Right ventricle myocardium inferior (tissue), 1 donor: Measurements from ENCODE around the gene TENT5C. TPM values are rescaled to one million over a fixed set of nuclear protein-coding genes. Genes with fewer than 3 reads are reported as not detected.

Experiments used
- ATAC-seq: fragments of 200-7000 bp; cut with Tn5 transposase; one replicate; pipeline ENCODE4 v1.9.1; 2020; ENCODE audit warnings: mild to moderate bottlenecking, moderate library complexity
- DNase-seq: peaks from one replicate; pipeline ENCODE4 v3.0.0; 2021; ENCODE audit errors: missing footprints
- intact Hi-C: fragments of 100-400 bp; cut with DNase I; formaldehyde crosslinking; loops from one replicate; pipeline ENCODE4 v1.11.0; 2022
- total RNA-seq: library from RNA; stranded (reverse); fragmentation: NEBNext Ultra II Directional; extraction: Animal tissue kit (Norgen Biotek cat#: 25700); gene quantifications from one replicate; pipeline ENCODE4 v1.2.1, GENCODE V29; 2021
- donor health status: DM: no; HTN: yes; CAD: no; lungs with severe emphysema.

The TENT5C gene
- total RNA-seq, 1 donor from 2014 or later = 18.7 TPM

DNA sequence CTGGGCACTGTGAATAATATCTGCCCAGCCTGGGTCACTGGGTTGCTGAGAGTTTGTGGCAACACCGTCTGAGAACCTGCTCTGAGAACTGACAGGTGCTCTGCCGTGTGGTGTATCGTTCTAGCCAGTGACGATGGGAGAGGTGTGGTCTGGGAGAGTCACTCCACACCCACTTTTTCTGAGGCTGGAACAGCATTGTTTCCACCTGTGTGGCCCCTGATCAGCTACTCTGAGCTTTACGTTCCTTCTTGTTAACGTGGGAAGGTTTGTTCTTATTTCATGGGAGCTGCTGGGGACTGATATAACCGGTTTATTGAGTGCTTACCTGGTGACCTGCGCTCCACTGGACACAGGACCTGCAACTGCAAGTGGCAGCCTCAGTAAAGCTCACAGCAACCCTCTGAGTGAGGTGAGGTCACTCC is 34.8 kb upstream of the TENT5C start:
- intact Hi-C loops = no loop called here
- ATAC-seq = no peak

DNA sequence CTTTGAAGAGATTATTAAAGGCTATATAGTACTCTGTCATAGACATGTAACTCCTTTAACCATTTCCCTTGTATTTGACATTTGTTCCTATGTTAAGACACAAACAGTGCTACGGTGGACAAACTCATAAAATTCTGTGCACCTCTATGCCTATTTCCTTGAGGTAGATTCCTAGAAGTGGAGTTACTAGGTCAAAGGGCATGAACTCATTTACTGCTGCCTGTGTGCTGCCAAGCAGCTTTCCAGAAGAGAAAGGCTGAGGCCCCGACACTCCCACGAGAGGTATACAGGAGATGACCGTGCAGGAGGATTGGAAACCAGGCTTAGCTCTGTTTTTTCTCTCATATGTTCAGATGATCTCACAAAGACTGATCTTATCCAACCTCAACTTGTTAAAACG is 34.4 kb upstream of the TENT5C start:
- intact Hi-C loops = no loop called here
- no peak for DNase-seq
- no peak for ATAC-seq

More for the DNA sequence above, 34.8 kb upstream of the TENT5C start:
- DNase-seq = no peak

DNA sequence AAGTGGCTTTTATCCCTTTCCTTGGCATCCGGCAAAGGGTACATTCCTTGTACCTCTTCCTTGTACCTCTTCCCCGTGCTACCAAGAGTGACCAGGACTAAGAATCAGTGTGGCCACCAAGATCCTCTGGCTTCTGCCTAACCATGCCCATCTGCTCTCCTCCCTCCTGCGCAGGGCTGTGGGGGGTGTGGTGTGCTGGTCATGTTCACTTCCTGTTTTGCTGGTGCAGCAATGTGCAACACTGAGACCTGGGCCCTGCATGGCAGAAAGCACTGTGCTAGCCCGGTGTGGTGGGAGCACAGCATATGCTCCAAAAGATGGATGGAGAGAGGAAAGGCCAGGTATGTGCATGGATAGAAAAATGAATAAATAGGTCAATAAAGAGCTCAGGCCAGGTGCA is 33.3 kb upstream of the TENT5C start:
- intact Hi-C loops = no loop called here
- ATAC-seq = no peak
- no peak for DNase-seq

DNA sequence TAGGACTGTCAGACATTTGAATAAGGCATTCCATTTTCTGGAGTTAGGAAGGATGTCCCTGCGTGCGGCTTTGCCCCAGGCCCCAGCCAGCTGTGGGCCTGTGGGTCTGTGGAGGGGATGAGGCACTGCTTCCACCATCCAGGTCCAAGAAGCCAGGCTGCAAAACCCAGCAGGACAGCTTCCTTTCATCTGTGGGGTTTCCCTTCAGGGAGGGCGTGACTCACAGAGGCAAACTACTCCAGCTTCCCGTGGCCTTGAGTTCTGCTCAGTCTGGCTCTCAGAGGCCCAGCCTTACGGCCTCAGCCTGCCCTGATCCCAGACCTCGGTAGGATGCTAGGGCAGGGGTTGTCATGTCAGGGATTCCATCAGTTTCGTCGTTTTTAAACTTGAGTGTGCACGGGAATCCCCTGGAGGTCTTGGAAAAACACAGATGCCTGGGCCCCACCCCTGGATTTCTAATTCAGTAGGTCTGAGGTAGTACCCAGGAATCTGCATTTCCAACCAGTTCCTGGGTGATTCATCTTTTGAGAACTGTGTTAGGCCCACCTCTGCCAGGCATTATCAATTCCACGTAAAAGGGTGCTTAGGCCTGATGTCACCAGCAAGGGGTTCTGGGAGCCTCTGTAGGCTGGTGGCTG is 32.3 kb upstream of the TENT5C start:
- DNase-seq (no peak), ATAC-seq (no peak)
- intact Hi-C loops = no loop called here

DNA sequence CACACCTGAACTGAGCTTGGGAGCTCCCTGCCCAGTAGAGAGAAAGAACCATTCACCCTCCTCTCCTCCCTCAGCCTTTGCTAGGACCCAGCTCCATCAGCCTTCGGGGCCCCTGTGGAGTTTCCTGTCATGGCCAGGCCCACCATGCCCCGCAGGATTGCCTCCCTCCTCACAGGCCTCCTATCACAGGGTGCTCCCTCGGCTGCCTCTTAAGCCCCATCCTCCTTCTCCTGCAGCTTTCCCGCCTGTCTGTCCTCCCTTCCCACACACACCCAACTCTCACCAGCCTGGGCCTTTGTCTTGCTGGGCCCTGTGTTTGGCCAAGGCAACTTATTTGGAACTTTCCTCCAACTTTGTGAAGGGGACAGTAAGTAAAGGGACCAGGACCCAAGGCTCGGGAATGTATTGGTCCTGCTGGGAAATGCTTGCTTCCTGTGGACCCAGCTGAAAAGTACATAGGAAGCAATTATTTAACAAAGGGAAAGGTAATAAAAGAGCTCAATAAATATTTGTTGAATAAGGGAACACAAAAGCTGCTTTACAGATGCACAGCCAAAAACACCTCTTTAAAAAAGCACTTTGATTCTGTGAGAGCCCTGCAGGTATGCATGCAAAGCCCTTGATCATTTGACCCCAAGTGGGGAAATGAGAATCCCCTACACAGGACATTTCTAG is 31.6 kb upstream of the TENT5C start:
- no peak for ATAC-seq
- no peak for DNase-seq
- intact Hi-C loops = no loop called here

DNA sequence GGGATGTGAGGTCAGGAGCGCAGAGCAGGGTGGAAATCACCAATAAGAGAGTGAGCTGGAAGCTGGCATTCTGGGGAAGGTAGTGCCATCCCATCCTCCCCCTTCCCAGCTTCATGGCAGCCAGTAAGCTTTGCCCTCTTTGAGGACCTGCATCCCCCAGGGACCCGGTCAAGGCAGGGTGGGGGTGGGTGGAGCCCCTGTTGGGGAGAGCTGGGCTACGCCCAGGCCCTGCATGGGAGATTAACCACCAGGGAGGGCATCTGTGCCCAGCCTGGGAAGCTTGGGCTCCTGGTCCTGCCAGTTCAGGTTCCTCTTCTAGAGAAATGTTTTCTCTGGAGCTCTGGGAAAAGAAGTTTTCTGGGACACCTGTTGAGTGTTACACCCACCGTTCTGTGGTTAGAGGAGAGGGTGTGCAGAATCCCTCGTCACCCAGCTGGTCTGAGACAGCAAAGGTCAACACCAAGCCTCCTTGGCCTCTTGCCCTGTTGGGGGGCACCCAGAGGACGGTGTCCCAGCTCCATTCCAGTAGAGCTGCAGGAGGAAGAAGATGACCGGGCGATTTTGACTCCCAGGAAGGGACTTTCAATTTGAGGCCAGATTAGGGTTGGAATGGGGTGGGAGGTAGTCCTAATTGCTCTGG is 30.1 kb upstream of the TENT5C start:
- ATAC-seq = no peak
- intact Hi-C loops = no loop called here
- DNase-seq = no peak

DNA sequence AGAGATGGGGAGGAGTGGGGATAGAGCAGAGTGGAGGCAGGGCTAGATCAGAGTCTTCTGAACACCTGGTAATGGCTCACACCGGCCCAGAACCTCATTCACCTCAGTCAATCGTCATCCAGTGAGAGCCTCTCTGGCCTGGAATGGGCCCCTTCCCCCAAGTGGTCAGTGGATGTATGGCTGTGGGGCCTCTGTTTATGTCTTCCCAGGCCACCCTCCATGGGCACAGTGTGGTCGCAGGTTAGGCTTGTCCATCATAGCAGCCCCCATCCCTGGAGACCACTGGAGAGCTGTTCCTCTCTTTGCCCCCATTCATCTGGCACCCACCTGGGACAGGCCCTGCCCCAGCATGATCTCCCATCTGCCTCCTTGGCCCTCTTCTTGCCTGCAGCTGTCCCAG is 29.6 kb upstream of the TENT5C start:
- DNase-seq (no peak), ATAC-seq (no peak)
- intact Hi-C loops = no loop called here

DNA sequence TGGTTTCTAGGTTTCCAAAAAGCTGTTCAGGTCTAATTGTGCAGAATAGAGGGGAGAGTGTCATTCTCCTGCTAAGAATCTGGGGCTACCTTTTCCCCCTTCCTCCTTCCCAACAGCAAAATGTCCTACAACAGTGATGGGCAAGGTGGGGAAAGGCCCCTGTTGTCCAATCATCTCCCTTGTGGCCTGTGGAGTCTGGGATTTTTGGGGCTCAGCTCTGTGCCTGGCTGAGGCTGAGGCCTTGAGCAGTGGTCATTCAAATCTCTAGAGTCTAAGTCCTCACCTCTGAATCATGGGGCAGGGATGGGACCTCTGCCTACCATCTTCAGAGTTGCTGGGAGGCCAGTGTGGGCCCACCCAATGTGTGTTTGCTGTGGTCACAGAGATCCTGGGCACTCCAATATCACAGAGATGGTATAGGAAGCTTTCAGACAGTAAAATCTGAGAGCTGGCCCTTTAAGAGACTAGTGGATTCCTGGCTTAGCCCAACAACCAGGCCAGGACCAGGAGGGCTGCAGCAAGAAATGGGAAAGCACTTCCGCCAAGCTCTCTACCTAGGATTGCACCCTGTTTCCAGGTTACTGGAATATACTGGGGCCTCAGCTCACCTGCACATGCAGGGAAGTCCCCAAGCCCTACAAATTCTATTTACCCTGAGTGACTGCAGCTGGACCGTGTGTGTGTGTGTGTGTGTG is 28.5 kb upstream of the TENT5C start:
- ATAC-seq (no peak), DNase-seq (no peak)
- intact Hi-C loops = no loop called here

DNA sequence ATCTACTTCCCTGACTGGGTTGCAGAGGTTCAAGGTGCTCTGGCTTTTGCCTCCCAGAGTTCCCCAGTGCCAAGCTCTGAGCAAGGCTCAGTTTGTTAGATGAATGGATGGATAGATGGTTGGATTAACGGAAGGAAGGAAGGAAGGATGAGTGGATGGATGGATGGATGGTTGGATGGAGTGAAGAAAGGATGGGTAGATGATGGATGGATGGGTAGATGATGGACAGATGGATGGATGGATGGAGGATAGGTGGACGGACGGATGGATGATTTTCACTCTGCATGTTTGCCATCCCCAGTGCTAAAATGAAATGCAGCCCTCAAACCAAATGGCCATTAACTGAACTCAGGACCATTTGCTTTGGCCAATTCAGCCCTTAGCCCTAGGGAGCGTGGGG is 27.4 kb upstream of the TENT5C start:
- intact Hi-C loops = no loop called here
- DNase-seq (no peak), ATAC-seq (no peak)

DNA sequence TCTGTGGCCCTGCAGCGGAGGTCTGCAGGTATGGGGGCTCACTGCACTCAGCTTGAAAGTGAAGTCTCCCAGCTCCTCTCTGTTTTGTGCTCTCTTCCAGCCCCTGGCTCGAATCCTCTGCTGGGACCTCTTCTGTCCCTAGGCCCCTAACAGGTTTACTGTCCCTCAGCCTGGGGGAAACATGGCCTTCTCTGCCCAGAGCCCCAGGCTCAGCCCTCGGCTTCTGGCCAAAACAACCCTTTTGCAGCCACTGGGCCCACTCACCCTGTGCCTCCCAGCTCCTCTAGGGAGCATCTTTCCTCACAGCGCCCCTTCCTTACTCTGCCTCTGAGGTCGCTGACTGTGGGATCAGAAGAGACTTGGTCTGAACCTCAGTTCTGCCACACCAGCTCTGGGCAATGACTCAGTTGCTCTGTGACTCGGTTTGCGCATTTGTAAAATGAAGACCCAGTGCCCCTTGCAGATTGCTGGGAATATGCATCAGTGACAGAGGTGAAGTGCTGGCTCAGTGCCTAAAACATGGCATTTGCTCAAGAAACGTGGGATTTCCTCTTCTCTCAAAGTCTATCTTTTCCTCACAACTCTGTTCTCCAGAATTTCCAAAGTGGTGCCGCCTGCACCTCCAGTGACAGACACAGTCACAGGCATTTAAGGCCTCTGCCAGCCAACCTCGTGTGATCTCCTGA is 26.5 kb upstream of the TENT5C start:
- DNase-seq (no peak), ATAC-seq (no peak)
- intact Hi-C loops = no loop called here

DNA sequence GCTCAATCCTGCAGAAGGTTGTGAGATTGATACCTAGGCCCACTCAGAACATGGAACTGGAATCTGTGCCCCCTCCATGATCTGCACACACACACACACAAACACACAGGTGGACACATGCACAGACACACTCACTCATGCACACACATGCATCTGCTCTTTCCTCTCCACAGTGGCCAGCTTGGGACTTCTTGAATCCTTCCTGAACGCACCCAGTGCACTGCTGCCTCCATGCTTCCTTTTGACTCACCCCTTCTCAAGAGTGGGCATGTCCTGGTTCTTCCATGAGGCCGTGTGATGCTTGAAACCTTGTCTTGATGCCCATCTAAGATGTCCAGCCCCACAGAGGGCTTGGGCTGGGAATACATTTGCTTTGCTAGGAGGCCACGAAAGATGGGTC is 25.4 kb upstream of the TENT5C start:
- ATAC-seq (no peak), DNase-seq (no peak)
- intact Hi-C loops = no loop called here

DNA sequence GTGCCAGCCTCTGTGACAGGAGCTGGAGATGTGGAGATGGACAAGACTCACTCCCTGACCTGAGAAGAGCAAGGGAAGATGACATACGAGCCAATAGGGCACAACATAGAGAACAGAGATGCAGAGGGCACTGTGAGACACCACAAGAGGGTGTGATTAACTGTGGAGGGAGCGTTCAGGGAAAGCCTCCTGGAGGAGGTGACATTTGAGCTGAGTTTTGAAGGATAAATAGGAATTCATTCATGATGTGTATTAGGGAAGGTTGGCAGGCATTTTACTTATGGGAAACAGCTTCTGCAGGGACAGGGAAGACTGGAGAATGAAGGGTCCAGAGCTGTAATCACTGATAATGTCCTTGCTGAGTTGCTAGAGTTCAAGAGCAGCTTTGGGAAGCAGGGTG is 25.0 kb upstream of the TENT5C start:
- intact Hi-C loops = no loop called here
- ATAC-seq (no peak), DNase-seq (no peak)

DNA sequence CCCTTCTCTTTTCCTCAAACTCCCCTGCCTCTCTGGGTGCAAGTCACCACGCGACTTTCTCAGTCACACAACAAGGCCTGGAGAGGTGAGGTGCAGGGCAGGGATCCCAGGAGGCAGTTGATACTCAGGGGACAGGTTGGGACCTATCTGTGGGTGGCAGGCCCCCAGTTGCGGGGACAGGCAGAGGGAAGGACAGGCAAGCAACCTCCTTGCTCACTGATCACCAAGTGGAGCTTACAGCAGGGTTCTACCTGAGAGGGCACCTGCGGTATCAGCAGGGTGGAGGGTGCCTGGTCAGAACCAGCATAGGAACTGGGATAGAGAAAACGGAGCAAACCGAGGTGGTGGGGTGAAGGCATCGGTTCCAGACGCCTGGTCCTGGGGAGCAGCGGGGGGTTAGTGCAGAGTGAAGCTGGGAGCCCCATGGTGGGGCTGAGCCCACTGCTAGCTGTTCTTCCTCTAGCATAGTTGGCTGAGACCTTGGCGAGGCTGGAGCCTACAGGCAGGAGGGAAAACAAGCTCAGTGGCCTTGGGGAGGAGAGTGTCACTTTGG is 24.4 kb upstream of the TENT5C start:
- intact Hi-C loops = no loop called here
- DNase-seq = no peak
- no peak for ATAC-seq

DNA sequence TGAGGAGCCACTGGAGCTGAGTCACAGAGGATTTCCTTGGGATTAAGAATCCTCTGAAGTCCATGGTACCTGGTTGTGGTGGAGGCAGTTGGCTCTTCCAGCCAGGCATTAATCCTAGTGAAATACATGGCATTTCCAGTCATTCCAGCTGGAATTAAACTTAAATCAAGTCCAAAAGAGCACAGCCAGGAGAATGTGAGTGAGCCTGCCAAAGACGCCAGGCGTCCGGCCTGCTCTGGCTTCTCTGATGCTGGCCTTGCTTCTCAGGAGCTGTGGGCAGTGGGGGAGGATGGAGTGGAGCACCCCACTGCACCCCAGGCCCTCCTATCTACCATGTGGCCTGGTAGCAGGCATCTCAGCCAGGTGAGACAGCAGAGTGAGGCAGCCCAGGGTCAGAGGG is 23.4 kb upstream of the TENT5C start:
- intact Hi-C loops = no loop called here
- DNase-seq (no peak), ATAC-seq (no peak)

DNA sequence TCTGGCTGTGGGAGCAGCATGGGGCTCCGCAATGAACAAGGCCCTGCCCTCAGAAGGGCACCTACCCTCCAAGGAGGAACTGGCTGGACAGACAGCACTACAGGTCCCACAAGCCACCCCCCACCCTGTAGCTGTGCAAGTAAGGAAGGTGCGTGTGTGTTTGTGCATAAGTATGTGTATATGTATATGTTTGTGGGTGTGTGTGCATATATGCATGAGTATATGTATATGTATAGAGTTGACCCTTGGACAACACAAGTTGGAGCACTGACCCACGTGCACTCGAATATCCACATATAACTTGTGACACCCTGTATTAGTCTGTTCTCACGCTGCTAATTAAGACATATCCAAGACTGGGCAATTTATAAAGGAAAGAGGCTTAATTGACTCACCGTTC is 22.6 kb upstream of the TENT5C start:
- intact Hi-C loops = no loop called here
- no peak for DNase-seq
- no peak for ATAC-seq

DNA sequence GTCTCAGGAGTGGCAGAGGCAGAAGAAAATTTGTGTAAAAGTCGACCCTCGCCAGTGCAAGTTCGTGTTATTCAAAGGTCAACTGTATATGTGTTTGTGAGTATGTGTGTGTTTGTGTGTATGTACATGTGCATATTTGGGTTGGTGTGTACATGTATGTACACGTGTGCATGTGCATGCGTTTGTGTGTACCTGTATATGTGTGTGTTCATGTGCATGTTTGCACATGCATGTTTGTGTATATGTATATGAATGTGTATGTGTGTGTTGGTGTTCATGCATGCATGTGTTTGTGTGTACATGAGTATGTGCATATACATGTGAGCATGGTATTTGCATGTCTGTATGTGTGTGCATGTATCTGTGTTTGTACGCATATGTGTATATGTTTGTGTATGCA is 21.7 kb upstream of the TENT5C start:
- intact Hi-C loops = no loop called here
- DNase-seq (no peak), ATAC-seq (no peak)

DNA sequence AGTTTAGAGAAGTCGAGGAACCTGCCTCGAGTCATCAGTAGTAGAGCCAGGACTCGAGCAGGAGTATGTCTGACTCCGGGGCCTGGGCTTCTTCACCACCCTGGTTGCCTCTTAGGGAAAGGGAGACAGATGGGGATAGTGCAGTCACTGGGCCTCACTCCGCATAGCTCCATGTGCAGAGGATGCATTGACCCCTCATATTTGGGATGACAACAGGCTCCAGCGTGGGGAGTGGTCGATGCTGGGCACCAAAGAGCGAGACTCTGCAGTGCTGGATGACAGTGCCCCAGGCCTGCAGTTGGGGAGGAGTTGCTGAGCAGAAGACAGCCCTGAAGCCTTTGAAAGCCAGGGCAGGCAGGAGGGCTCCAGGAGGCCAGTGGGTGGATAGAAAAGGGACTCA is 20.8 kb upstream of the TENT5C start:
- no peak for ATAC-seq
- intact Hi-C loops = no loop called here

DNA sequence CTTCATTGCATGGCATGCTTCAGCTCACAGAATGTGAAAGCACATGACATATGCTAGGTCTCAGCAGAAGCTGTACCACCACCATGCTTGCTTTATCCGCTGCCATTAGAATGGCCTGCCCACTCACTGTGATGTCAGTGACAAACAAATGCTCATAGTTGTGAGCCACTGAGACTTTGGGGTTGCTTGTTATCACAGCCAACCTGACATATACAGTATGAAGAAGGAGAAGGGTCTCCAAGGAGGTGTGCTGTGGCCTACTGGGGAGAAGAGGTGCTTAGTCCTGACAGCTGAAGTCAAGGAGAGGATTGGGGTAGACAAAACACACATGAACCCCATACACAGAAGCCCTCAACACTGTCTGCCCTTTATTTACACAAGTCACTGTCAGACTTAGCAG is 19.5 kb upstream of the TENT5C start:
- no peak for DNase-seq
- intact Hi-C loops = no loop called here
- ATAC-seq = no peak

More for the DNA sequence above, 20.8 kb upstream of the TENT5C start:
- DNase-seq = no peak
